OCI-LY7 (cell line): ENCODE data around the gene SNAPC2.

Experiments
- CTCF ChIP-seq: fragments of 200-600 bp; sonication (generic); conservative IDR thresholded peaks from 2 replicates; pipeline ENCODE4 v1.5.1; 2014; ENCODE audit warnings: mild to moderate bottlenecking, antibody characterized with exemption, low read length, moderate library complexity, mixed read lengths
- EZH2phosphoT487 ChIP-seq: fragments of 200-600 bp; sonication (generic); IDR thresholded peaks from 2 replicates; pipeline ENCODE4 v1.6.1; 2018; ENCODE audit warnings: low read depth, borderline replicate concordance, mild to moderate bottlenecking, mixed run types, antibody characterized with exemption, low read length, moderate library complexity, mixed read lengths

- TF ChIP-seq CTCF: no peak
- TF ChIP-seq EZH2phosphoT487: no peak
These were observed 11.3 kb downstream of the SNAPC2 start for GRCh38 chr19:7931221-7932061.
